Measurements from ENCODE around the gene KLHL3. TPM values are rescaled to one million over a fixed set of nuclear protein-coding genes. Genes with fewer than 3 reads are reported as not detected.
"Not testable (repeated sequence)": the region's sequence is repeated elsewhere in the genome, so short reads cannot be mapped to it uniquely, and the experiment has no call there.

The KLHL3 gene
- polyA plus RNA-seq, 3 donors, result 12.2 to 26.6 (median 25.0) TPM

GRCh38 chr5:137679195-137679594 lies 56.7 kb downstream of the KLHL3 start:
- no peak for DNase-seq

DNA sequence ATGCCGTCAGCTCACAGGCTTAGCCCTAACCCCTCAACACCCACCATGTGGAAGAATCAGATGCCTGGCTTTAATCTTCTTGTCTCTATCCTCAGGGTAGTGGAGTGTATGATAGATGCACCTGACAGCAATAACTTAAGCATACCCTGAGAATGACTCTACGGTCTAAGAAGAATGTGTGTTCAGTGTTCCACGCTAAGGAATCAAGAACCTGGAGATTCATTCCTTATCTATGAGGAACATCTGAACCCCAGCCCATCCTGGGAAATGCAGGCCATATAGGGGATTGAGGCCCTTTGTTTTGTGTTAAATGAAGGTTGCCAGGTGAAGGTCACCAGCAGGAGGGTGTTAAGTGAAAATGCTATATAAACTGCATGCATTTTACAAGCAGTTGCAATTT lies 63.0 kb downstream of the KLHL3 start:
- no peak for DNase-seq

DNA sequence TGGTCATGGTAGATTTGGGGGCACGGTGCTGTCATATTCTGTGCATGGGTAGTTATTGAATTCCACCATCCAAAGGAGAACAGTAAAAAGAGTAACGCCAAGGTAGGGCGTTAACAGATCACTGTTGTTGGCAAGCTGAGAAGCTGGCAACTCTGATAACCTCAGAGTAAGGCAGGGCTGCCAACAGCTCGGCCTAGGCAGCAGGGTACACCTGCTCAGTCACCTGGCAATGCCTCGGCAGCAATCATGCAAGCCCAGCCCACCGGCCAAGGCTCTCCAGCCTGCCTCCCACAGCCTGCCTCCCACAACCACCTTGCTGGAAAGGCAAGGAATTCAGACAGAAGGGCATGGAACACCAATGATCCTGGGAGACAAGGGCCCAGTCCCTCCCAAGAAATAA lies 63.9 kb downstream of the KLHL3 start:
- DNase-seq, result no peak

DNA sequence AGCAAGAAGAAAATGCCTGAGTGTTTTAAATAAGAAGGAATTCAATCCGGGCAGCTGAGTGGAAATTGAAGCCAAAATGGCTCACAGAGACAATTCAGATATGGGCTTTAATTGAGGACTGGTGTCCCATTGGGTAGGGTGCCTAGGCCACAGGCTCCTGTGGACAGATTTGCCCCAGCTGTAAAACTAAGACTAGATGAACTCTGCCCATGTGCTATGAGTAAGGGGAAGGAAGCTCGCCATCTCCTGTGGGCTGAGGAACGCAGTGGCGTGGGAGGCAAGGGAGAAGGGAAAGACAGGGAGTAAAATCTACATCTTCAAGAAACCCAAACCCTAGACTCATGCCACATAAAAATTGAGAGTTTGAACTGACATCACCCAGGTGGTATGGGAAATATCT lies 66.1 kb downstream of the KLHL3 start:
- no peak for DNase-seq

- no peak for DNase-seq
These were observed 67.3 kb downstream of the KLHL3 start for GRCh38 chr5:137668637-137669036.

DNA sequence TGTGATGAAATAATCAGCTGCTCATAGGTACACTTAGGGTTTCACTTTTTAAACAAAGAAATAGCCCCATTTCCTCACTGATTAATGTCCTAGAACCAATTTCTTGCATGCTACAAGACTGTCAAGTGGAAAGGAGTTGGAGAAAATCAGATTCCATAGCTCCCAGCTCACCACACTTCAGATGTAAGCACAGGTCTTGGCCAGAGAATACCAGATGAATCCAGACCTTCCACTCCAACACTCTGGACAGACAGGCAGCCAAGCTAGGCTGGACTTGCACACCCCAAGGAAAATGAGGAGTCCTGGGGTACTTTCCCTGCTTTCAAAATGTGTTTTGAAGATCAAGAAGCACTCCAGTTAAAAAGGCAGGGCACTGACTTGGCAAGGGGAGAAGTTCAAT lies 68.5 kb downstream of the KLHL3 start:
- no peak for DNase-seq

GRCh38 chr5:137666901-137667300 lies 69.0 kb downstream of the KLHL3 start:
- no peak for DNase-seq

DNA sequence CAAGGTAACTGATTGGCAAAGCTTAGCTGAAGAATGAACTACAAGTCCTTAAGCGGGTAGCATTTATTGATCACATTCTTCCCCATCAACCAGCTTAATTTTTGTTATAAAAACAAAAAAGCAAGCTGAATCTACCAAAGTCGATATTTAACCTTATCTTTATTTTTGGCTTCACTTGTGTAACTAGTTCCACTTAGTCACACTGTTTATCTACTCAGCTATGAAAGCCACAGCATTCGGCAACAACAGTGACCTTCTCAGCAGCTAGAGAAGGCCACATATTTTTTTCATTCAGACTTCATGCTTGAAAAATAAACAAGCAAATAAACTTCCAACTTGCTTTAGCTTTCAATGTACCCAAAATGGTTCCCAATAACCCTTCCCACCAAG lies 69.4 kb downstream of the KLHL3 start:
- DNase-seq, result no peak

DNA sequence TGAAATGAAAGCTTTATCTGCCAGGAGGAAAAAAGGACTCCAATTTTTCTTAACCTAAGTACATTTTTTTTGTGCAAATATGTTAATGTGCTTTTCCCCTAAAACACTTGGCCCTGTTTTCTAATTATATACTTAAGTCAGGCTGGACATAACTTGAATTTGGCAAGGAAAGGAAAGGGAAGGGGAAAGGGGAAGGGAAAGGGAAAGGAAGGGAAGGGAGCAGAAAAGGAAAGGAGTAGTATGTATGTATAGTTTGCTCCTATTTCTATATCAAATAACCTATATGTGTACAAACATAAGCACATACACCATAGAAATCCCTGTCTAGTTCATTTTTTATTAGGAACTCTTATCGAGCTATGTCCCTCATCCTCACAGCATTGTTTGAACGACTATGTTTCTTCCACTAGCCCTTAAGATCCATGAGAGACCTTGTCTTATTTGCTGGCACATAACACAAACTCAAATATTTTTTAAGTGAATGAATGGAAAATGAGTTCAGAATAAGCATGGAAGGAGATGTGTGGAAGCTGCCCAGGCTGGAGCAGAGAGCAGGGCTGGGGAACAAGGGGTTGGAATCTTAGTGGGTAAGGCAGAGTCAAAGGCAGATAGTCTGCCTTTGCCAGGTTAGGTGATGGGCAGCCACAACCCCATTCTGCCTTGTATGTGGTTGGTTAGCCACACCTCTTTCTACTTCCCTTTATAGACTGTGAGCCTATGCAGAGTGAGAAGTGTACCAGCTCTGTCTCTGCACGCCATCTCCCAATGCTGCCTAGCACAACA lies 70.0 kb downstream of the KLHL3 start:
- DNase-seq, result no peak

DNA sequence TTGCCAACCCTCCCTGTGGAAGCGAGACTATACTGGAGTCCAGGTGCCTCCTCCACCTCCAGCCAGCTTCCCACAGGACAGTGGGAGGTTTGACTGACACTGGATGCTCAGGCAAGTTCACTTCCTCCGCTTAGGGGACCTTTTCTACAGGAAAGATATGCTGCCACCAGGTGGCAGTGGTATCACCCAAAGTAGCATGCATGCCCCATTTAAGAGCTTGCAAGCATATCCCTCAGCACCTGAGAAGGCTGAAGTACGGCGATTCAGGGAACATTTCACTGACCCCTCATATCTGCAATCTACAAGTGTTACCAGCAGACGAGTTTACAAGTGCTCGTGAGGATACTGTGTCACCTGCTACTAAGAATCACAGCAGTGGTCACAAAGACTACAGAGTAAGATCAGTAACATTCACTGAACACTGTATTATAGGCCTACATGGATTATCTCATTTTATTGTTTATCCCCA lies 75.5 kb downstream of the KLHL3 start:
- DNase-seq, result peak; percentile 80

- DNase-seq, result no peak
These were observed 76.7 kb downstream of the KLHL3 start for GRCh38 chr5:137659209-137659608.

GRCh38 chr5:137658324-137658723 lies 77.6 kb downstream of the KLHL3 start:
- no peak for DNase-seq

DNA sequence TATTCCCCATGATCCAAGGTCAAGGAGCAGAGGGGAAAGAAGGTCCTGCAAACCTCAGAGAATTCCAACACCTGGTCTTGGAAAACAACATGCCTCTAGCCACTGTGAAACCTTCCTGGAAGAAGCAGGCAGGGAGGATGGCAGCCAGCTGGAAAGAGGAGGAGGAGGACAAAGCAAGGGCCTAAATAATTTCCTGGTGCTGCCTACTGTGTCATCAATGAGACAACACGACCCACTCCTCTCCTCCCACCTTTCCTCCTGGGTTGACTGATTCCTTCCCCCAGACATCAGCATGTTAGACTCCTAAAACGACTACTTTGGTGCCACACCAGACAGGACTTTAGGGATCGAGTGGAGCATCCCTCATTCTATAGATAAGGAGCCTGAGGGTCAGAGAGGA lies 78.8 kb downstream of the KLHL3 start:
- peak; percentile 17 for DNase-seq

DNA sequence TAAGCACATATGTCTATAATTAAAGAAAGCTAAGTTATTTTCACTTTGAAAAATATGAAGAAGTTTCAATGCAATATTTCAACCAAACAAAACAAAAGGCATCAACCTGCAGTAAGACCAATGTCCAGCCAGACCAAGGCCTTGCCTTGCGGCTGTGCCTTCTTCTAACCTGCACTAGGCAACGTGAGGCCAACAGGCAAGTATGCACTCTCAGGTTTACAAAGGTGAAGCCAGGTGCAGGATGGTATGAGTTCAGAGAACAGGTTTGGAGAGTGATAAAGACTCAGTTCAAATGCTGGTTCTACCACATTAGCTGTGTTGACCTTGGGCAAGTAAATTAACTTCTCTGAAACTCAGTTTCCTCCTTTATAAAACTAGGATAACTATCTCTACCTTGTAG lies 79.3 kb downstream of the KLHL3 start:
- DNase-seq, result no peak

DNA sequence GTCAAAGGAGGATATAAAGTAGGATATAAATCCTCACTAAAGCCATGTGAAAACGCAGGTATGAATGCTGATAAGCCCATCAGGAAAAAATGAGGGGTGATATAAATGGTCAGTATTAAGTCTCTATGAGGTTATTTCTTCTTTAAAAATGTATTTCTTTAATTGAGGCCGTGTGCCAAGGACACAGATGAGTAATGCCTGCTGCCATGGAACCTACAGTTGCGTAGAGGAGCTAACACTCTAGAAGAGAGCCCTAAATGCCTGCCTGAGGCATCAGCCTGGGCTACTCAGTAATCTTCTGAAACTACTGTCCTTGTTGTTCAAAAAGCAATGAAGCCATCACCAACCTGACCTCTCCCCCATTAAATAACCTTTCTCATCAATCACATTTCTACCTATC lies 84.9 kb downstream of the KLHL3 start:
- DNase-seq, result no peak

DNA sequence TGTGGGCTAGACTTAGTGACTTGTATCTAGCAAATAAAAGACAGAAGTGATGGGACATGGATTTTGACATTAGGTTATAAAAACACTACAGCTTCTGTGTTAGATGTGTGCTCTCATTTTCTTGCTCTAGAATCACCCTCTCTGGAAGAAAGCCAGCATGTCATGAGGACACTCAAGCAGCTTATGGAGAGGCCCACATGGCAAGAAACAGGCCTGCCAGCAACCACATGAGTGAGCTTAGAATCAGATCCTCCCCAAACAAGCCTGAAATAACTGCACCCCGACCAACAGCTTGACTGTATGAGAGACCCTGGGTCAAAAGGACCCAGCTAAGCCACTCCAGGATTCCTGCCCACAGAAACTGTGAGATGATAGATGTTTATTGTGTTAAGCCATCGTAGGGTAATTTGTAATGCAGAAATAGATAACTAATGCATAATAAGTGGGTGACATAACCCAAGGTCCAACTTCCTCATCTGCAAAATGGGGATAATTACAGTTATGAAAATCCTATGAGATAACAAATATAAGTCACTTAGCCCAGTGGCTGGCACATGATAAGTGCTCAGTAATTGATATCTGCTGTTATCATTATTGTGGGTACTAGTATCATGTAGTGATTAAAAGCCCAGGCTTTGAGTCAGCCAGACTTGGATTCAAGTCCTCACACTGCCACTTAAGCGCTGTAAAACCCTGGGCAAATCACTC lies 86.5 kb downstream of the KLHL3 start:
- DNase-seq, result no peak

- DNase-seq, result no peak
These were observed 87.5 kb downstream of the KLHL3 start for GRCh38 chr5:137648361-137648760.

DNA sequence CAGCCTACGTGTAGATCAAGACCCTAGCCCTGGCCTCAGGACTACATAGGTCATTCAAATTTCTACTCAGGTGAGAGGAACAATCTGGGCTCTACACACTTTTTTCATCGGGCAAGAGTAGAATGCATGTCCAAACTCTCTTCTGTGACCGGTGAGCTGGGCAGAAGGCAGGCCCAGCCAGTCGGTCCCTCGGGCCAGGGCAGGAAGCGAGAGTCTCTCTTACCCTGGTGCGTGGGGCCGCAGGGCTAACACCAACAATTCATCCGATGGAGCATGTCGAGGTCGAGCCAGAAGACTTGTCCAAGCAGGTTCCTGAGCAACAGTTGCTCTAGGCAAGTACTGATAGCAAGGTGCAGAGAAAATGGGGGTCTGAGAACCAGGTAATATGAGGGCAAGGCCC lies 88.5 kb downstream of the KLHL3 start:
- DNase-seq, result no peak

DNA sequence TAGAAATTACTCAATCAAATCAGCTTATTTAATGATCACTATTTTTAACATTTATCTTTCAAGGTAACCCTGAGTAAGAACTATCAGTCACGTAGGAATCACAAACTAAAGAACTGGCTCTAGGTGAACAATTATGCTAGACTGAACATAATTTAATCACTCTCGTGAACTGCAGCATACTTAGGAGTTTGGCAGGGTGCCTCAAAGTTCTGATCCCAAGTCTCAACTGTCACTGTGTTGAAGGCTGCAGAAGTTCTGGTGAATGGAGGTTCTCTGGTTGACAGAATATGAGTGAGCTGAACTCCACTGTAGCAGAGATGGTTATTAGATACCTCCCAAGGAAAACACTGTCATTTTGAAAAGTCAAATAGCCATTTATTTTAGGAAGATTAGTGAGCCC lies 89.1 kb downstream of the KLHL3 start:
- DNase-seq, result no peak

GRCh38 chr5:137643081-137643480 lies 92.8 kb downstream of the KLHL3 start:
- DNase-seq, result not testable (repeated sequence)

GRCh38 chr5:137642091-137642490 lies 93.8 kb downstream of the KLHL3 start:
- DNase-seq, result no peak

- no peak for DNase-seq
These were observed 94.7 kb downstream of the KLHL3 start for GRCh38 chr5:137641148-137641547.

DNA sequence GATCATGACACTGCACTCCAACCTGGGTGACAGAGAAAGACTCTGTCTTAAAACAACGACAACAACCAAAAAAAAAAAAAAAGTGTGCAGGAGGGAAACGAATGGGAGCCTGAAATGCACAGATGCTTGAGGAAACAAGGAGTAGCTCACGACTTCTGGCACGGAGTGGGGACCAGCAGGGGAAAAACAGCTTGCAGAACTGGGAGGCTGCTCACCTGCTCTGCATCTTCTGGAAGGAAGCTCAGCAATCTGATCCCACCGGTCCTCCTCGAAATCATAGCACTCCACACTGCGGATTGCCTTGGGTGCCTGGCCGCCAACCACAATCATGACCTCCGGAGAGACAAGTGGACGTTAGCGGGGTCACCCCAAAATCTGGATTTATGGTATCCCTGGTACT lies 96.2 kb downstream of the KLHL3 start:
- DNase-seq, result no peak

DNA sequence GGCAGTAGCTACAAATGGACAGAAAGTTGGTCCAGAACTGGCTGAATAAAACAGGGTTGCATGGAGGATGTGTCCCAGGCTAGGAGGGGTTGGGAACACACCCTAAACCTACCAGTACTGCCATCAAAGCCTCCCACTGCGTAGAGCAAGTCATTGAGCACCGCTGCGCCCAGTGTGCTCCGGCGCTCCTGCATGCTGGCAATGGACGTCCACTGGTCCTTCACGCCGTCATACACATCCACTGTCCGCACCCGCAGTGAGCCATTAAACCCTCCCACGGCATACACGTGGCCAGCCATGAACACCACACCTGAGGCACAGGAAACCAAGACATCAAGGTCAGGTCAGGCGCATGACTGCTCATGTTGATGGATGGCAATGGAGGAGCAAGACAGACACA lies 97.0 kb downstream of the KLHL3 start:
- DNase-seq, result no peak

Measured in renal pelvis (tissue), 4 donors.